LNCaP clone FGC (cell line): ENCODE results near the gene BLMH.

ENCODE experiments used
- DNase-seq: peaks from one replicate; pipeline ENCODE4 v3.0.0-alpha.2; 2011; ENCODE audit warnings: low read depth
- H3K4me3 ChIP-seq: 2 replicates; pipeline ENCODE4 v1.5.1; 2011; ENCODE audit warnings: mild to moderate bottlenecking, low read depth, low read length, control low read depth
- TF ChIP-seq, protein P1 (sequence below): IDR thresholded peaks from 2 replicates; pipeline ENCODE4 v1.5.1; 2012; ENCODE audit warnings: mild to moderate bottlenecking; ENCODE audit not compliant: control insufficient read depth, insufficient read depth; ENCODE audit errors: extremely low read depth

BLMH gene

DNA sequence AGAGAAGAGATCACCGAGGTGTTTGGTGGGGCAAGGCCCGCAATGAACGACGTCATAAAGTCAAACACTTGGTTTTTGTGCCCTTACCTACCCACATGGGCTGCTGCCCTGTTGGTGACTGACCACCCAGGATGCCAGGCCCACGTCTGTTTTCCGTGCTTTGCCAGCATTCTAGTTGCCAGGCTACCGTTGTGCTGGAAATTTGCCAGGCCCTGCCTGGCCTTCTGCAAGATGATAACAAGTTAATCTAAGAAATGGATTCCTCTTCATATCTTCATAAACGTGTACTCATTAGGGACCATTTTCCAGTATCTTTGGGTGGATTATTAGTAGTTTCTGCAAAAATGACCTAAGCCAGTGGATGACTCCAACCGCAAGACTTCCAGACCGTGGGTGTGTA, 91.6 kb downstream of the BLMH start:
- TF ChIP-seq, protein P1, sequence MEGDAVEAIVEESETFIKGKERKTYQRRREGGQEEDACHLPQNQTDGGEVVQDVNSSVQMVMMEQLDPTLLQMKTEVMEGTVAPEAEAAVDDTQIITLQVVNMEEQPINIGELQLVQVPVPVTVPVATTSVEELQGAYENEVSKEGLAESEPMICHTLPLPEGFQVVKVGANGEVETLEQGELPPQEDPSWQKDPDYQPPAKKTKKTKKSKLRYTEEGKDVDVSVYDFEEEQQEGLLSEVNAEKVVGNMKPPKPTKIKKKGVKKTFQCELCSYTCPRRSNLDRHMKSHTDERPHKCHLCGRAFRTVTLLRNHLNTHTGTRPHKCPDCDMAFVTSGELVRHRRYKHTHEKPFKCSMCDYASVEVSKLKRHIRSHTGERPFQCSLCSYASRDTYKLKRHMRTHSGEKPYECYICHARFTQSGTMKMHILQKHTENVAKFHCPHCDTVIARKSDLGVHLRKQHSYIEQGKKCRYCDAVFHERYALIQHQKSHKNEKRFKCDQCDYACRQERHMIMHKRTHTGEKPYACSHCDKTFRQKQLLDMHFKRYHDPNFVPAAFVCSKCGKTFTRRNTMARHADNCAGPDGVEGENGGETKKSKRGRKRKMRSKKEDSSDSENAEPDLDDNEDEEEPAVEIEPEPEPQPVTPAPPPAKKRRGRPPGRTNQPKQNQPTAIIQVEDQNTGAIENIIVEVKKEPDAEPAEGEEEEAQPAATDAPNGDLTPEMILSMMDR = no peak
- no peak for DNase-seq
- H3K4me3 ChIP-seq = no peak overlapping the region

DNA sequence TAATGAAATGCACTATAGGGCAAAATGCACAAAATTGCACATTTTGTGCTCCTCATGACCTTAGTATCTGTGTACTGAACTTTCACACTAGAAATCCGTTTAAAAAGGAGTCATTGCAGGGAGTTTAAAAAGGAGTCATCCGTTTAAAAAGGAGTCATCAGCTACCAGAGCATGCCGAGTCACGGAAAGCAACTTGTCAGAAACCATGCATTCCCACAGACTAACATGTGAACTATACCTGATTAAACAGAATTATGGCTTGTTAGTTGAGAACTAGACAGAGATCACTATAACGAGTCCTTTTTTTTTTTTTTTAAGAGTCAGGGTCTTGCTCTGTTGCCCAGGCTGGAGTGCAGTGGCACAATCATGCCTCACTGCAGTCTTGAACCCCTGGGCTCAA, 92.1 kb downstream of the BLMH start:
- DNase-seq = no peak
- no peak overlapping the region for H3K4me3 ChIP-seq
- TF ChIP-seq, protein P1 = no peak
